H1 (cell line): Measurements from ENCODE around the gene PTPRD.

Experiments used
- ATF3 ChIP-seq: IDR thresholded peaks from 2 replicates; pipeline ENCODE4 v1.6.1; 2011; ENCODE audit warnings: low read depth, mild to moderate bottlenecking, low read length; ENCODE audit not compliant: insufficient read depth
- CTCF ChIP-seq, 3 experiments: IDR thresholded peaks; 1 replicate in 2 of 3; 2 replicates in 1 of 3; pipeline versions ENCODE4 v1.5.1 to v1.6.1; 2011; ENCODE audit warnings: low read length in 3 of 3, mild to moderate bottlenecking in 3 of 3, inconsistent platforms in 2 of 3, low read depth in 1 of 3, moderate library complexity in 1 of 3; ENCODE audit not compliant: insufficient read depth in 1 of 3; ENCODE audit errors: control extremely low read depth in 1 of 3
- EGR1 ChIP-seq: IDR thresholded peaks from 2 replicates; pipeline ENCODE4 v1.6.1; 2011; ENCODE audit warnings: low read depth, low read length, borderline replicate concordance
- JUND ChIP-seq: IDR thresholded peaks from 2 replicates; pipeline ENCODE4 v1.6.1; 2011; ENCODE audit warnings: mild to moderate bottlenecking, improper control_type of control experiment, low read length
- KDM1A ChIP-seq: fragments of 200-600, 300-600 bp; sonication (generic); IDR thresholded peaks from 2 replicates; pipeline ENCODE4 v1.7.1; 2016; ENCODE audit warnings: mild to moderate bottlenecking, low read length, borderline replicate concordance
- POLR2A ChIP-seq, 2 experiments: IDR thresholded peaks; 1 replicate in 1 of 2; 2 replicates in 1 of 2; pipeline ENCODE4 v1.6.1; 2011; ENCODE audit warnings: low read depth in 2 of 2, low read length in 2 of 2, mild to moderate bottlenecking in 2 of 2; ENCODE audit errors: control extremely low read depth in 1 of 2
- POLR2AphosphoS5 ChIP-seq: IDR thresholded peaks from 2 replicates; pipeline ENCODE4 v1.6.1; 2011; ENCODE audit warnings: low read depth, low read length
- RBBP5 ChIP-seq: IDR thresholded peaks from 2 replicates; pipeline ENCODE4 v1.7.1; 2012; ENCODE audit warnings: low read depth, mild to moderate bottlenecking, inconsistent platforms, low read length, moderate library complexity, borderline replicate concordance
- SP1 ChIP-seq: IDR thresholded peaks from 2 replicates; pipeline ENCODE4 v1.6.1; 2011; ENCODE audit warnings: low read depth, low read length
- TAF1 ChIP-seq: IDR thresholded peaks from 2 replicates; pipeline ENCODE4 v1.6.1; 2011; ENCODE audit warnings: mild to moderate bottlenecking, low read depth, low read length

GRCh38 chr9:10230512-10230911, 382.3 kb downstream of the PTPRD start:
- TF ChIP-seq CTCF (IDR thresholded peaks at IDR 0.05; ENCODE audit: control extremely low read depth in 1 of 3, insufficient read depth in 1 of 3, low read depth in 1 of 3, low read length in 3 of 3) (no peak), JUND (no peak), TAF1 (no peak), POLR2AphosphoS5 (no peak), SP1 (no peak), ATF3 (no peak), KDM1A (no peak), EGR1 (no peak), POLR2A (IDR thresholded peaks at IDR 0.05; ENCODE audit: control extremely low read depth in 1 of 2, low read depth in 2 of 2, low read length in 2 of 2) (no peak), RBBP5 (no peak)
